Glomerular visceral epithelial cell (primary cell): ENCODE results near the gene TOP3B.

Experiments used
- DNase-seq: peaks from one replicate; pipeline ENCODE4 v3.0.0-alpha.2; 2016; ENCODE audit errors: extremely low spot score

Gene TOP3B, protein sequence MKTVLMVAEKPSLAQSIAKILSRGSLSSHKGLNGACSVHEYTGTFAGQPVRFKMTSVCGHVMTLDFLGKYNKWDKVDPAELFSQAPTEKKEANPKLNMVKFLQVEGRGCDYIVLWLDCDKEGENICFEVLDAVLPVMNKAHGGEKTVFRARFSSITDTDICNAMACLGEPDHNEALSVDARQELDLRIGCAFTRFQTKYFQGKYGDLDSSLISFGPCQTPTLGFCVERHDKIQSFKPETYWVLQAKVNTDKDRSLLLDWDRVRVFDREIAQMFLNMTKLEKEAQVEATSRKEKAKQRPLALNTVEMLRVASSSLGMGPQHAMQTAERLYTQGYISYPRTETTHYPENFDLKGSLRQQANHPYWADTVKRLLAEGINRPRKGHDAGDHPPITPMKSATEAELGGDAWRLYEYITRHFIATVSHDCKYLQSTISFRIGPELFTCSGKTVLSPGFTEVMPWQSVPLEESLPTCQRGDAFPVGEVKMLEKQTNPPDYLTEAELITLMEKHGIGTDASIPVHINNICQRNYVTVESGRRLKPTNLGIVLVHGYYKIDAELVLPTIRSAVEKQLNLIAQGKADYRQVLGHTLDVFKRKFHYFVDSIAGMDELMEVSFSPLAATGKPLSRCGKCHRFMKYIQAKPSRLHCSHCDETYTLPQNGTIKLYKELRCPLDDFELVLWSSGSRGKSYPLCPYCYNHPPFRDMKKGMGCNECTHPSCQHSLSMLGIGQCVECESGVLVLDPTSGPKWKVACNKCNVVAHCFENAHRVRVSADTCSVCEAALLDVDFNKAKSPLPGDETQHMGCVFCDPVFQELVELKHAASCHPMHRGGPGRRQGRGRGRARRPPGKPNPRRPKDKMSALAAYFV

GRCh38 chr22:21982338-21982965 lies at the start of gene TOP3B:
TOP3B (minus strand) TSS chr22:21982787; CDS start chr22:21975709, 7,078 bp downstream.
- peak; percentile 74 for DNase-seq

- no peak for DNase-seq
These were observed 48.8 kb upstream of the TOP3B start for GRCh38 chr22:22031183-22031945.

GRCh38 chr22:22030493-22031182 lies 48.1 kb upstream of the TOP3B start:
- DNase-seq = no peak

GRCh38 chr22:22027955-22028354 lies 45.4 kb upstream of the TOP3B start:
- no peak for DNase-seq

DNA sequence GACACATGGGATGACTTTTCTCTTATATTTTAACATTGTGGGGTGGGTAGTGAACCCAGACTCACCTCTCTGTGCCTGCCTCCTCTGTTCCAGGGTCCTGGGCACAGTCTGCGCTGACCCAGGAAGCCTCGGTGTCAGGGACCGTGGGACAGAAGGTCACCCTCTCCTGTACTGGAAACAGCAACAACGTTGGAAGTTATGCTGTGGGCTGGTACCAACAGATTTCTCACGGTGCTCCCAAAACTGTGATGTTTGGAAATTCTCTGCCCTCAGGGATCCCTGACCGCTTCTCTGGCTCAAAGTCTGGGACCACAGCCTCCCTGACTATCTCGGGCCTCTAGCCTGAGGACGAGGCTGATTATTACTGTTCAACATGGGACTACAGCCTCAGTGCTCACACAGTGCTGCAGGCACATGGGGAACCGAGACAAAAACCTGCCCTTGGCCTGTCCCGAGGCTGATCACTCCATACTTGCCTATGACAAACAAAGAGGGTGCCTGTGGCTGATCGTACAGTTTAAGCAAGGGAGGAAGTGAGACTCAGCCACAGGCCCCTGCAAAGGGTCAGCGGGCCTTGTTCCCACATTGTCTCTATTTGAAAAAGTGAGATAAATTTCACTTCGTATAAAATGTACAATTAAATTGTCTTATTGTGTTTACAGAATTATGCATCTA lies 43.7 kb upstream of the TOP3B start:
- no peak for DNase-seq

- DNase-seq = no peak
These were observed 43.0 kb upstream of the TOP3B start for GRCh38 chr22:22025320-22026156.

- DNase-seq = no peak
These were observed 41.9 kb upstream of the TOP3B start for GRCh38 chr22:22024440-22024839.

GRCh38 chr22:22023581-22024137 lies 41.1 kb upstream of the TOP3B start:
- peak; percentile 5 for DNase-seq

GRCh38 chr22:22022947-22023534 lies 40.5 kb upstream of the TOP3B start:
- DNase-seq = no peak

GRCh38 chr22:22022255-22022840 lies 39.8 kb upstream of the TOP3B start:
- no peak for DNase-seq

DNA sequence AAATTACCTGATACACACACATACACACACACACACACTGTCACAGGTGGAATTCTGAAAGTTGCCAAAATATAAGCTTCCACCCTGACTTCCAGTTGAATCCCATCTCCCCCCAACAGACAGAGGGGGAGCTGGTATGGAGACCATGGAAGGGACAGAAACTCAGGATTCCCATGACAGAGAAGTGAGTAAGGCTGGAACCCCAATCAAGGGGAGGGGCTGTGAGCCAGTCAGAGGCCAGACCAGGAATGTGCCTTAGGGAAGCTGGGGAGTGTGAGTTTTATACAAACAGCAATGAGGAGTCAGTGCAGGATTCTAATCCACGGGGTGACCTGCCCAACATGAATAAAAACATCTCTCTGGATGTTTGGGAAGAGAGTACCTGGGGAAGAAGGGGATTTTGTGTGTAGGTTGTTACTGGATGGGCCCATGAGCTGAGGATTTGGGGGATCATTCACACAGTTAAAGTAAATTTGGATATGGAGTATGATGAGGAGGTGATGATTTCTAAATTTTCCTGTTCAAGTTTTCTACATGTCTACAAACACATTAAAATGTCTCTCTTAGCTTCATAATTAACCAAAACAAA lies 38.7 kb upstream of the TOP3B start:
- DNase-seq = no peak

GRCh38 chr22:22020425-22020852 lies 37.9 kb upstream of the TOP3B start:
- no peak for DNase-seq

DNA sequence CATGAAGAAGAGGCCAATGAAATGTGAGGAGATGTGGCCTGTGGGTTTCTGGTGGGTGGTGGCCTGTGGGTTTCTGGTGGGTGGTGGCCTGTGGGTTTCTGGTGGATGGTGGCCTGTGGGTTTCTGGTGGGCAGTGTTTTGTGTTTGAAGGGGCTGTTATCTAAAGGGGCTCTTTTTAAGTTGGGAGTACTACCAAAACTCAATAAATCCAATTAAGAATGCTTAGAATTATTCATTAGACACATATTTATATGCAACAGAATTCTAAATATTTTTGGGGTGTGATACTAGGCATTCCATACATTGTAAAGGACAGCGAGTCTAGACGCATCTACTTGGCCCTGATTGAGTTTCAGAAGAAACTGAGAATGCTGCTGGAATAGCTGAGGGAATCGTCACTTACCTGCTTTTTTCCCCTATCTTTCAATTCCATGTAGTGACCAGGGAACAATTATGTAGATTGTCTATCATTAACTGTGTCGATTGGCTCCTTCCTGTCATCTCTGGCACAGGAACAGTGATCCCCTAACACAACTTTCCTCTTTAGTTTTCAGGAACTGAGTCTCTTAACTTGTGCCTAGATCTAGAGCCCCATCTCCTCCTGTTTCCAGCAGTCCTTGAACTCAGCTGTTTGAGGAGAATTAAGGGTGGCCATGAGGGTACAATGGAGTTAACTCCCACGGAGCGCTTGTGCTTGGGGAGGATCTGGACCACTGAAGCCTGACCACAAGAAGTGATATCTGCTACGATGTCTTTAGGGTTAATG lies 37.3 kb upstream of the TOP3B start:
- DNase-seq = no peak

GRCh38 chr22:22018825-22019658 lies 36.5 kb upstream of the TOP3B start:
- DNase-seq = no peak

- DNase-seq = no peak
These were observed 33.0 kb upstream of the TOP3B start for GRCh38 chr22:22015631-22016030.

DNA sequence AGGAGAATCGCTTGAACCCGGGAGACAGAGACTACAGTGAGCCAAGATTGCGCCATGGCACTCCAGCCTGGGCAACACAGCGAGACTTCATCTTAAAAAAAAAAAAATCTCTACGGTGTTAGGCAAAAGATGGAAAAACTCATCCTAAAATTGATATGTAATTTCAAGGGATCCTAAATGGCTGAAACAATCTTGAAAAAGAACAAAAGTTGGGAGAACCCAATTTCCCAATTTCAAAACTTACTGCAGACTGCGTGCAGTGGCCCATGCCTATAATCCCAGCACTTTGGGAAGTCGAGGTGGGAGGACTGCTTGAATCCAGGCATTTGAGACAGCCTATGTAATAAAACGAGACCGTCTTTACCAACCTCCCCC lies 31.7 kb upstream of the TOP3B start:
- DNase-seq = no peak
